GM23248 (cell line): Measurements from ENCODE around the gene RBBP8NL. TPM values are rescaled to one million over a fixed set of nuclear protein-coding genes. Genes with fewer than 3 reads are reported as not detected.

Source experiments
- DNase-seq: peaks from one replicate; pipeline ENCODE4 v3.0.0-alpha.2; 2015
- H2AFZ ChIP-seq: fragments of 200-600 bp; sonication (generic); 2 replicates; pipeline ENCODE4 v1.6.1; 2016; ENCODE audit warnings: antibody characterized with exemption
- H3F3A ChIP-seq: fragments of 200-600 bp; sonication (generic); 2 replicates; pipeline ENCODE4 v1.6.1; 2016; ENCODE audit warnings: mild to moderate bottlenecking, antibody characterized with exemption, mixed run types; ENCODE audit not compliant: insufficient read depth
- H3K27ac ChIP-seq: fragments of 200-600 bp; sonication (generic); 2 replicates; pipeline ENCODE4 v1.5.1; 2016; ENCODE audit warnings: mild to moderate bottlenecking
- H3K27me3 ChIP-seq: fragments of 200-600 bp; sonication (generic); replicated peaks from 2 replicates; pipeline ENCODE4 v1.6.1; 2016; ENCODE audit warnings: mild to moderate bottlenecking; ENCODE audit not compliant: insufficient read depth
- H3K36me3 ChIP-seq: fragments of 200-600 bp; sonication (generic); 2 replicates; pipeline ENCODE4 v1.6.1; 2016; ENCODE audit warnings: low read depth, mild to moderate bottlenecking
- H3K4me1 ChIP-seq: fragments of 200-600 bp; sonication (generic); 2 replicates; pipeline ENCODE4 v1.6.1; 2016; ENCODE audit warnings: mild to moderate bottlenecking; ENCODE audit not compliant: insufficient read depth
- H3K4me2 ChIP-seq: fragments of 200-600 bp; sonication (generic); one replicate; pipeline ENCODE4 v1.6.1; 2016; ENCODE audit warnings: mild to moderate bottlenecking; ENCODE audit not compliant: unreplicated experiment
- H3K4me3 ChIP-seq: fragments of 200-600 bp; sonication (generic); 2 replicates; pipeline ENCODE4 v1.5.1; 2016; ENCODE audit warnings: mild to moderate bottlenecking
- H3K79me2 ChIP-seq: fragments of 200-600 bp; sonication (generic); 2 replicates; pipeline ENCODE4 v1.6.1; 2016; ENCODE audit warnings: mild to moderate bottlenecking; ENCODE audit not compliant: insufficient read depth
- H3K9ac ChIP-seq: fragments of 200-600 bp; sonication (generic); 2 replicates; pipeline ENCODE4 v1.6.1; 2016; ENCODE audit warnings: mild to moderate bottlenecking
- H3K9me2 ChIP-seq: fragments of 200-600 bp; sonication (generic); 2 replicates; pipeline ENCODE4 v1.6.1; 2016; ENCODE audit warnings: mixed run types, mild to moderate bottlenecking, moderate library complexity; ENCODE audit not compliant: insufficient read depth
- H3K9me3 ChIP-seq: fragments of 200-600 bp; sonication (generic); one replicate; pipeline ENCODE4 v1.6.1; 2017; ENCODE audit warnings: low read depth
- H4K20me1 ChIP-seq: fragments of 200-600 bp; sonication (generic); 2 replicates; pipeline ENCODE4 v1.6.0; 2016; ENCODE audit not compliant: insufficient read depth
- EZH2 ChIP-seq: fragments of 200-600 bp; sonication (generic); IDR thresholded peaks from 2 replicates; pipeline ENCODE4 v1.6.1; 2018; ENCODE audit warnings: antibody characterized with exemption, mild to moderate bottlenecking; ENCODE audit not compliant: insufficient read depth, poor library complexity, severe bottlenecking
- EZH2phosphoT487 ChIP-seq: fragments of 200-600 bp; sonication (generic); IDR thresholded peaks from 2 replicates; pipeline ENCODE4 v1.6.1; 2018; ENCODE audit warnings: antibody characterized with exemption, moderate library complexity, mild to moderate bottlenecking, low read depth; ENCODE audit not compliant: insufficient read depth
- WGBS, 2 experiments: methylation state at CpG; one replicate each; pipeline ENCODE4 v1.1.6; 2015 to 2017; ENCODE audit warnings: low lambda C conversion rate in 2 of 2, low coverage in 1 of 2; ENCODE audit errors: missing lambda C conversion rate in 2 of 2; 5-methylcytosine and 5-hydroxymethylcytosine counted together
- in situ Hi-C: fragments of 300-500 bp; cut with MboI; formaldehyde crosslinking; loops from 2 replicates; pipeline ENCODE4 v1.15.0; 2020
- polyA plus RNA-seq: library from polyadenylated mRNA; unstranded; fragments of >200 nt; fragmentation: Nextera tagmentation; extraction: Ambion mirVana; gene quantifications from 2 replicates; pipeline ENCODE4 v1.2.1, GENCODE V29; 2016
- total RNA-seq: library from RNA; depleted of rRNA; stranded (reverse); fragments of >200 nt; shearing (Covaris generic); gene quantifications from 2 replicates; pipeline ENCODE4 v1.2.3, GENCODE V29; 2014

Gene RBBP8NL
- total and polyA plus RNA-seq, 2 experiments from 2014 or later, result not detected

DNA sequence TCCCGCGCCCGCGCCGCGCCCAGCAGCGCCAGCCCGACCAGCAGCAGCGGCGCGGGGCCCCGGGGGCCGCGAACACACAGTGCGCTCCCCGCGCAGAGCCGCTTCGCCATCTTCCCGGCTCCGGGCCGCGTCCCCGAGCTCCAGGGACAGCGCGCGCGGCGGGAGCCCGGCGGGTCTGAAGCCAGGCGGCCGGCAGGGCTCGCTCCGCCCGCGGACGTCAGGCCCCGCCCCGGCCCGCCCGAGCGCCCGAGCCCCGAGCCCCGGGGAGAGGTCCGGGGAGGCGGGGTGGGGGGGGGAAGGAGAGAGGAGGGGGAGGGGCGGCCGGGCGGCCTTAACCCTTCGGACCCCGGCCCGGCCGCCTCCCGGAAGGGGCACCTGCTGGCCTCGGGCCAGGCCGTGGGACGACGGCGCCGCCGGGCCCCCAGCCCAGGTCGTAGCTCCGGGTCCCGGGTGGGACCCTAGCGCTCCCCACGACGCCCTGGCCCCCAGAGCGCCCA lies 60.2 kb downstream of the RBBP8NL start, which contains the start of gene LAMA5:
TSS of gene LAMA5 (minus strand) at position 177 of the 497 bp plus-strand sequence. CDS start at position 110, 67 bp downstream.
- Histone ChIP-seq H3K9ac (peak within 1 kb of the TSS; percentile 42; the same call in 1 of the 2 replicates), H3K27me3 (peaks cover 9% of the 10 kb centered on the region; the same call in 1 of the 2 replicates), H3F3A (no peaks in the 10 kb centered on the region), H3K9me3 (no peaks in the 10 kb centered on the region), H3K4me3 (peak within 1 kb of the TSS; percentile 69), H3K79me2 (no peaks in the 10 kb centered on the region), H3K4me1 (peaks cover 21% of the 10 kb centered on the region), H3K9me2 (no peaks in the 10 kb centered on the region), H3K4me2 (peak within 1 kb of the TSS; percentile 74), H2AFZ (no peak within 1 kb of the TSS), H4K20me1 (no peaks in the 10 kb centered on the region), H3K36me3 (no peaks in the 10 kb centered on the region), H3K27ac (no peak within 1 kb of the TSS)
- peak; percentile 70 for DNase-seq
- TF ChIP-seq EZH2 (no peak), EZH2phosphoT487 (no peak)
- in situ Hi-C loops, result no loop called here
- 1 to 3% methylated on average over 35 to 63 of the region's 70 CpGs for WGBS, 2 experiments

DNA sequence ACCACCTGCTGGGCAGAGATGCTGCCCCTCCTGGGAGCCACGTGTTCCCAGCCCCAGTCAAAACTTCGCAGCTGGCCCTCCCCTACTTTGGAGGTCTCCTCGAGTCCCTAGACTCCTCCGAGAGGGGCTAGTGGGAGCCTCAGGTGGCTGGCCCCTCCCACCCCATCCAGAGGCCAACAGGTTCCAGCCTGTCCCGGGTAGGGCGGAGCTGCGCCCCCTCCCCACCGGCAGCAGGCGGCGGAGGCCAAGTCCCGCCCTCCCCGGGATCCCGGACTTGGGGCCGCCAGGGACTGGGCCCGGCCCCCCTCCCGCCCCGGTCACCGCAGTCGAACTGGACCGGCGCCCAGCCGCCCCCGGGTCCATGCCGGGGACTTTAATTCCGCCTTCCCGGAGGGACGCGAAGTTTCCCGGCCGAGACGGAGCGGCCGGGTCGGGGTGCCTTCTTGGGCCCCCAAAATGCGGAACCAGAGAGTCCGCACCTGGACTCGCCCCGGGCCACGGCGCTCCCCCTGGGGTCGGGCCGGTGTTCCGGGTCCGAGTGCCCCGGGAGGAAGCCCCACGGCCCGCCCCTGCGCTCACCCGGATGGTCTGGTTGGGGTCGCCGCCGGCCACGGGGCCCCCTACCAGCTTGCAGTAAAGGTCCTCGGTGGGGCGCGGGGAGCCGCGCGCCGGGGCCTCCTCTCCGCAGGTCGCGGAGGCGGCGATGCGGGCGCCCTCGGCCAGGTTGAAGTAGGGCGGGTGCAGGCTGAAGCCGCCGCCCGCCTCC lies 60.8 kb downstream of the RBBP8NL start:
- peak overlapping the region; percentile 74 for H3K4me2 ChIP-seq
- H3K27me3 ChIP-seq, result peaks cover 9% of the 10 kb centered on the region; the same call in 1 of the 2 replicates
- peak overlapping the region; percentile 69 for H3K4me3 ChIP-seq
- in situ Hi-C loops, result no loop called here
- peak overlapping the region; percentile 42; the same call in 1 of the 2 replicates for H3K9ac ChIP-seq
- no peaks in the 10 kb centered on the region for H3F3A ChIP-seq
- H4K20me1 ChIP-seq, result no peaks in the 10 kb centered on the region
- peaks cover 21% of the 10 kb centered on the region for H3K4me1 ChIP-seq
- TF ChIP-seq EZH2phosphoT487 (no peak), EZH2 (peak; percentile 22)
- no peak for DNase-seq
- no peak overlapping the region for H2AFZ ChIP-seq
- 1 to 2% methylated on average over 51 to 57 of the region's 72 CpGs for WGBS, 2 experiments
- no peaks in the 10 kb centered on the region for H3K36me3 ChIP-seq
- no peak overlapping the region for H3K27ac ChIP-seq
- no peaks in the 10 kb centered on the region for H3K9me2 ChIP-seq
- H3K79me2 ChIP-seq, result no peaks in the 10 kb centered on the region
- no peaks in the 10 kb centered on the region for H3K9me3 ChIP-seq

DNA sequence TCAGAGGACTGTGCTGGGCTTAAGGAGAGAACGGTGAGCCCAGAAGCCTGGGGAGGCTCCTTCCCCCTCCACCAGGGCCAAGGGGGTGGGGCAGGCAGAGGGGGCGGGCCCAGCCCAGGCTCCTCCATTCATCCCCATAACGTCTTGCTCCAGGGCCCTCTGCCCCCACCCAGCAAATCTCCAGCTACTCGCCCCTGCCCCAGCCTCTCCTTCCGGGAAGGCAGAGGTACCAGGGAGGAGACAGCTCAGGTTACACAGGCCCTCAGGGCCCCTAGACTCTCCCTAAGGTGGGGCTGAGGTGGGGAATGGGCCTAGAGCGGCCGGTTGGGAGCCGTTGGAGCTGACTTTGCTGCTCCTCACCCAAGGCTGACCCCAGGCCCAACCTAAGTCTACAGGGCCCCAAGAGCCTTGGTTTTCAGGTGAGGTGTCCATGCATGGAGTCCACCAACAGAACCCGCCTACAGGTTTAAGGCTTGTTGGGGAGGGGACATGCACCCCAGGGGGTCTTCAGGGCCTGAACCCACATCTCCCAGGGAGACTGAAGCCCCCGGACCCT lies 61.4 kb downstream of the RBBP8NL start:
- DNase-seq, result no peak
- H3K9me2 ChIP-seq, result no peaks in the 10 kb centered on the region
- H3K4me3 ChIP-seq, result peak overlapping the region; percentile 69
- peaks cover 9% of the 10 kb centered on the region; the same call in 1 of the 2 replicates for H3K27me3 ChIP-seq
- H3K9ac ChIP-seq, result no peak overlapping the region
- TF ChIP-seq EZH2 (peak; percentile 47), EZH2phosphoT487 (no peak)
- 17 to 22% methylated on average over 7 to 10 of the region's 10 CpGs for WGBS, 2 experiments
- no peak overlapping the region for H2AFZ ChIP-seq
- peaks cover 21% of the 10 kb centered on the region for H3K4me1 ChIP-seq
- no peaks in the 10 kb centered on the region for H3F3A ChIP-seq
- H3K27ac ChIP-seq, result no peak overlapping the region
- no peaks in the 10 kb centered on the region for H4K20me1 ChIP-seq
- peak overlapping the region; percentile 74 for H3K4me2 ChIP-seq
- no peaks in the 10 kb centered on the region for H3K79me2 ChIP-seq
- no peaks in the 10 kb centered on the region for H3K9me3 ChIP-seq
- in situ Hi-C loops, result no loop called here
- H3K36me3 ChIP-seq, result no peaks in the 10 kb centered on the region

DNA sequence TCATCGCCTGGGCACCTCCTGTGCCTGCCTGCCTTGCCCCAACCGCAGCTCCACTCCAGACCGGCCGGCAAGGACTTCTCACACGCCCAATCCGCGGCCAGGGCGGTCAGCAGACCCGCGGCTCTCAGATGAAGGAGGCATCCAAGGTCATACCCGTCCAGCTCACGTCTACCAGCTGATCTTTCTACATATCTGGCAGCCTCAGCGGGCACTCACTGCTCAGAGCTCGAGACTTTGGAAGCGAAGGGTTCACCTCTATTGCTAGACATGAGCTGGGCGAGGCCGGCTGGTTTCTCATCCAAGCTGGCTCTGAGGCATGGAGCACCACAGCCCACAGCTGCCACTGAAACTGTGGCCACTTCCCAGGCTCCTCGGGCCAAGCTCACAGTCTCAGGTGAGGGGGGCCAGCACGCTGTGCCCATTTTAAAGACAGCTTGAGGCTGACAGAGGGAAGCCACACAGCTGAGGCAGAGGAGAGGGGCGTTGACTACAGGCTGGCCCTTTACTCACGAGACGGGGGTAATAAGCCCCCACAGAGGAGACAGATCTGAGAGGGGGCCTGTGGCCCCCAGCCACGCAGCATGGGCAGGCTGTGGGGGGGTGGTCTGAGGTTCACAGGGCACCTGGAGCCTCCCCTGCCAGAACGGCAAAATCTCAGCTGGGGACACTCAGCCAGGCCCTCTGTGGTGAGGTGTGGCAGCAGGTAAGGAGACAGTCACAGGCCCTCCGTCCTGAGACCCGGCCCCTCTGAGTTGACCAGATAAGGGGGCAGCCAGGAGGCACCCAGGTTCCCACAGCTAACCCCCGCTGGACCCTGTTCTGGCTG lies 62.2 kb downstream of the RBBP8NL start:
- H2AFZ ChIP-seq, result no peak overlapping the region
- no peak overlapping the region for H3K4me2 ChIP-seq
- no peaks in the 10 kb centered on the region for H3K79me2 ChIP-seq
- no peaks in the 10 kb centered on the region for H3K36me3 ChIP-seq
- DNase-seq, result no peak
- no peaks in the 10 kb centered on the region for H3F3A ChIP-seq
- H3K9ac ChIP-seq, result no peak overlapping the region
- no peaks in the 10 kb centered on the region for H4K20me1 ChIP-seq
- H3K4me3 ChIP-seq, result no peak overlapping the region
- TF ChIP-seq EZH2phosphoT487 (no peak), EZH2 (no peak)
- 62 to 64% methylated on average over 26 to 27 of the region's 27 CpGs for WGBS, 2 experiments
- H3K27ac ChIP-seq, result no peak overlapping the region
- no peaks in the 10 kb centered on the region for H3K9me3 ChIP-seq
- in situ Hi-C loops, result no loop called here
- H3K4me1 ChIP-seq, result peaks cover 18% of the 10 kb centered on the region
- no peaks in the 10 kb centered on the region for H3K9me2 ChIP-seq
- peaks cover 9% of the 10 kb centered on the region; the same call in 1 of the 2 replicates for H3K27me3 ChIP-seq
